ENCODE data around the gene SLAMF9.

The SLAMF9 gene

DNA sequence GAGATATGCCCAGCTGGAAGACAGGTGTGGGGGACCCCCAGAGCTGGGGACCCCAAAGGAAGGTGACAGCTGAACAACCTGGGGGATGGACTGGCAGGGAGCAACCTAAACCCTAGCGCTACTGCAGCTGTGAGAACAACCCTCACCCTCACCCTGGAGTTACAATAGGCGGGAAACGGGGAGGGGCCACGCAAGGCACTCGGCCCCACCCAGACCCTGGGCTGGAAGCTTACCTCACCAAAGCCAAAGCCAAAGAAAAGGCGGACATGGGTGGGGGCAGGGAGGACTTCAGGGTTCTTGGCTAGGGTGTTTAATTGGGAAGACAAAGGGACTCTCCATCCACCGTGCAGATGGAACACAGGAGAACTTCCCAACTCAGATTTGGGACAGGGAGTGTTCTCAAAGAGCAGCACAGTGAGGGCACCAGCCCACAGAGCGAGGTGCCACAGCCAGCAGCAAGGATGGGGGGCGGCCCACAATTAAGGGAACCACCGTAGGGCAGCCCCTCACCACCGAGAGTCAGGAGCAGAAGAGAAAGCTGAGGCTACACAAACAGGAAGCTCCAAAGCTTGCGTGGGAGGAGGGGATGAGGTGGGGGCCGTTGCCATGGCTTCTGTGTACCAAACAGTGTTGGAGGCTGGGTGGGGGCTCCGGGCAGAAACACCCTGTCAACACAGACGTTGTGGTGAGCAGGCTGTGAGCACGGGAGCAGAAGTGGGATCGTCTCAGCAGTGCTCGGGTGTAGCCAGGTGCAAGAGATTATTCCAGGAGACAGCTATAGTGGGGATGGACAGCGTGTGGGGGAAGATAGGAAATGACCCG lies 30.6 kb downstream of the SLAMF9 start:
- in situ Hi-C loops (cut with HindIII; ENCODE audit: low sequenced_read_pairs): loop anchor here (5.0 to 10.0 kb wide), 2 partner anchors 46 to 431 kb away; no protein-coding TSS in a partner anchor

DNA sequence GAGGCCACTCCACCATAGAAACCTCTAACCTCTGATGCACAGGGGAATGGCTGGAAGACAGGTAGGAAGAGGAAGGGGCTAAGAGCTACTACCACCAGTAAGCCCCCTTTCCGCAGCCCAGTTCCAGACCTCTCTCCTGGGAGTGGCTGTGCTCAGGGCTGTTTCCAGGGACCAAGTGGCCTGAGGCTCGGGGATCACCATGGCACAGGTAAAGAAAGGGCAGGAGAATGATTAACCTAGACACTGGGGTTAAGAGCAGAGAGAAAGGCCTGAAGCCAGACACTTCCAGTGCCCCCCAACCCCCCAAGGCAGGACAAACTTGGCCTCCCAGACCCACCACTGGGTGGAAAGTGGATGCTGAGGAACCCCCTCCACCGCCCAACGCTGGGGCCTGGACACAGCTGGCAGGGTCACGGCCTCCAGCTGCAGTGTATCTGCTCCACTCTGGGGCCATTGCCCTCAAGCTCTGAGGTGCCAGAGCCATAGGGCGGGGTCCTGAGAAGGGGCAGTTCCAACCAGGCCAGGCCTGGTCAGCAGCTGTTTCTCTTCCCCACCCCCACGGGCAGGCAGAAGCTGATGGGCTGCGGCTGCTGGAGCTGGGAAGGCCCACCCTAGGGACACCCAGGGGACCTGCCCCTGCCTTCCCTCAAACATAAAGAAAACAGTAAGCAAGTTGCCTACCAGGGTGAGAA lies 31.4 kb downstream of the SLAMF9 start:
- in situ Hi-C loops (cut with HindIII; ENCODE audit: low sequenced_read_pairs): loop anchor here (5.0 to 10.0 kb wide), 2 partner anchors 45 to 432 kb away; no protein-coding TSS in a partner anchor

DNA sequence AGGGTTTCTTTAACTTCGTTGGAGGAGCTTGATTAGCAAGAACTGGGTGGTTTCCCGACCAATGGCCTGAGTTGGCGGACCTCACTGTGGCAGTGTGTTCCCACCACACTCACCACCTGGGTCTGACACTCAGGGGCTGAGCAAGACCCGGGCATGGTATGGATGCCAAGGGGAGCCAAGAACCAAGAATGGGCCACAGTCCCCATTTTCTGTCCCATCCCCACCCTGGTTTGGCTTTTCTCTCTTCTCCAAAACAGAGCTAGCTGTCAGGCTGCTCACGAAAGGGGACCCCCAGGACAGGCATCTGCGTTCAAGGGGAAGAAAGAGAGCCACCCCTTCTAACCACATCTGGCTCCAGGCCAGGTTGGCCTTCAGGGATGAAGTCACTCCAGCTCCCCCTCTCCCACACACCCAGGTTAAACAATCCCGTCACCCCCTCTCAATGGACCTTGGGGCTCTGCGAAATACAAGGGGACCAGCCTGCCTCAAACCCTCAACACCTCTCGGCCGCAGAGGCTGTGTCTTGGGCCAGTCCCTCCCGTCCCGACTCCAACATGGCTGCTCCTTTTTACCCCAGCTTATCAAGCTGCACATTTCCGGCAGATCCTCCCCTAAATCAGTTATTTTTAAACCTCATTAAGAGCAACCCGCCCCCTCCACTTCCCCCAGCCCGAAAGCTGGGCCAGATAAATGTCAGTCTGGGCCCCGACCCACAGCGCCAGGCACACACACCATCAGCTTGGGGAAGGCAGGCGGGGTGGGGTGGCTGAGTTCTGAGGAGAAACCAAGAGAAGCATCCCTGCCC lies 32.1 kb downstream of the SLAMF9 start:
- in situ Hi-C loops (cut with HindIII; ENCODE audit: low sequenced_read_pairs): loop anchor here (5.0 to 10.0 kb wide), 2 partner anchors 45 to 433 kb away; no protein-coding TSS in a partner anchor

DNA sequence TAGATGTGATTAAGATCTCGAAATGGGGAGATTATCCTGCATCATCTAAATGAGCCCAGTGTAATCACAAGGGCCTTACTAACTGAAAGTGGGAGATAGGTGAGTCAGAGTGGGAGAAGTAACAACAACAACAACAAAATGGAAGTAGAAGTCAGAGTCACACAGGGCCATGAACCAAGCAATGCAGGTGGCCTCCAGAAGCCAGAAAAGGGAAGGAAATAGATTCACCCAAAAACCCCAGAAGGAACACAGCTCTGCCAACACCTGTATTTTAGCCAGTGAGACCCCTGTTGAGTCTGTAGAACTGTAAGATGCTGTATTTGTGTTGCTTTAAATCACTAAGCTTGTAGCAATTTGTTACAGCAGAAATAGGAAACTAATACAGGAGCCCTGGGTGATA lies 32.8 kb downstream of the SLAMF9 start:
- in situ Hi-C loops (cut with HindIII; ENCODE audit: low sequenced_read_pairs): loop anchor here (5.0 to 10.0 kb wide), 2 partner anchors 44 to 434 kb away; no protein-coding TSS in a partner anchor

DNA sequence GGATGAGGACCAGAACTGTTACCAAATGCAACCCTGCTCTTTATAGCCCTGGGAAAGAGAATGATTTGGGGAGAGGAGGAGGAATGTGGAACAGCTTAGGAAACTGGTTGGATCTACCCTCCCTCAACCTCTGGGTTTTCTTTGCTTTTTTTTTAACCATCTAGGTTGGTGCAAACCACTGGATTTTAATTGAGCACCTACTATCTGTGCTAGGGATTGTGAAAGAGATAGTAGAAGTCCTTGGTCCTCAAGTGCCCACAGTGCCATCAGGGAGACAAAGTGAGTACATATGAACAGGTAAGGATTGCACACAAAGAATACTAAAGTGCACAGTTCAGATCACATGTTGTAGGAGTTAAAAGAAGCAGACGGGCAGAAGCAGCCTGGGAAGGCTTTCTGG lies 33.4 kb downstream of the SLAMF9 start:
- in situ Hi-C loops (cut with HindIII; ENCODE audit: low sequenced_read_pairs): loop anchor here (5.0 to 10.0 kb wide), 2 partner anchors 43 to 434 kb away; no protein-coding TSS in a partner anchor

DNA sequence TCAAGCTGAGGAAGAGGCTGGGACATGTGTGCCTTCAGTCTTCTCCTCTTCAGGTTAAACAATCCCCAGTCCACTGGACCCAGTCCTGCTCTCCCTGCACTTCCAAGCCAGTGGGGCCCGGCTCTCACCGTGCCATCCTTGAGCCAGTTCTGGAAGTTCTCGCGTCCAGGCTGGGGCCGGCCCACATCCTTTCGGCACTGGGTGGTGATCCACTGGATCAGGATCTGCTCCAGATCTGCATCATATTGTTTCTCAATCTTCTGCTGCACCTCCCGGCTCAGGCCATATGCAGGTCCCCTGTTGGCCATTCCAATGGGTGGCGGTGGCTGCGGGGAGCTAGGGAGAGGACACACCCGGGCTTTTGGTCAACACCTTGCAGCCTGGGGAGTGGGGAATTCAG lies 33.8 kb downstream of the SLAMF9 start:
- in situ Hi-C loops (cut with HindIII; ENCODE audit: low sequenced_read_pairs): loop anchor here (5.0 to 10.0 kb wide), 2 partner anchors 43 to 435 kb away; no protein-coding TSS in a partner anchor

DNA sequence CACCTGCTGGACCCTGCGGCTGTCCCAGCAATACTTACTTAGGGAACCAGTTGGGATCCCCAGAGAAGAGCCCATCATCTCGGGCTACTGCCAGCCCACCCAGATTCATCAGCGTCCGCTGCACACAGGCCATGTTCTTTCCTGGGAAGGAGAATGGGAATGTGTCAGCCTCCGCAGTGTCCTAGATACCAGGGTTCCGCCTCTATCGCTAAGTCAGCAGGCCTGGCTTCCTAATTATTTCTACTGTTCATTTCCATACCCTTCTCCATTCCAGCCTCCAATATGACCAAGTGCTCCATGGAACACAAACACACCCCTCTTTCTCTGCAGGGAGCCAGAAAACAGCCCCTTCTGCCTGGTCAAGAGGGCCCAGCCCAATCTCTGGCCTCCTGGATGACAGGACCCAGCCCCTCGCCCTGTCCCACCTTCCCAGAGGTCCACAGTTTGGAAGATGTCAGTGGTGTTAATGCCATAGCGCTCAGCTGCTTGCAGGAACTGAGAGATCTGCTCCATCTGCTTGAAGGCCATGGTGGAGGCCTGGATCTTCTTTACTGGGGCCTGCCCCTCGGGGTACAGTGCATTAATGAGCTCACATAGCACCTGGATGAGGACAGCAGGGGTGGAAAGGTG lies 34.7 kb downstream of the SLAMF9 start:
- in situ Hi-C loops (cut with HindIII; ENCODE audit: low sequenced_read_pairs): no loop called here

DNA sequence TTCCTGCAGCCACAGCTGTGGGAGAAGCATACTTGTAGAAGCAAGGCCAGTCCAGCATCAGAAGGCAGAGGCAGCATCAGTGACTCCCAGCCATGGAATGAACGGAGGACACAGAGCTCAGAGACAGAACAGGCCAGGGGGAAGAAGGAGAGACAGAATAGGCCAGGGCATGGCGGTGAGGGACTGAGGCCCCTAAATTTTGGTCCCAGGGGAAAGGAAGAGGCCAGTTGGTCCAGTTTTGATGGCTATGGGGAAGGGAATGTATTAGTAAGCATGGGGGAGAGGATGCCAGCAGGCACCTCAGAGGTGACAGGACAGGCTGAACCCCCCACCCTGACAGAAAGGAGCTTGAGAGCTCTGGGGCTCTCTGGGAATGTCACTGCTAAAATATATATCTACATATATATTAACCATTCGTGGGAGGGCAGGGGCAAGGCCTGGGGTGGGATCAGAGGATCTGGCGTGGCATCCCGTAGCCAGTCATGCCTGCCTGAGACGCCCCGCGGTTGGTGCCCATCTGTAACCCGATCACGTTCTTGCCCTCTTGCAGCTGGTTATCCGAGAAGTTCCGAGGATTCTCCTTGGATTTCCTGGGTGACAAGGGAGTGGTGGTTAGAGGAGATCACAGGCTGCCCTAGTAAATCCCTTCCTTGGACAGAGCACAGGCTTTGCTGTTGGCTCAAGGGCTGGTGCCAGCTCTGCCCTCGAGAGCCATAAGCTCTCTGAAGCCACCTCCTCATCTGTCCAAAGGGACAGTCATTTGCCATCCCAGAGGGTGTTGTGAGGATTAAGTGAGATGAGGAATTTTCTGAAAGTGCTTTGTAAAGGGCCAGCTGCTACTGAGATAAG lies 35.5 kb downstream of the SLAMF9 start:
- in situ Hi-C loops (cut with HindIII; ENCODE audit: low sequenced_read_pairs): no loop called here

DNA sequence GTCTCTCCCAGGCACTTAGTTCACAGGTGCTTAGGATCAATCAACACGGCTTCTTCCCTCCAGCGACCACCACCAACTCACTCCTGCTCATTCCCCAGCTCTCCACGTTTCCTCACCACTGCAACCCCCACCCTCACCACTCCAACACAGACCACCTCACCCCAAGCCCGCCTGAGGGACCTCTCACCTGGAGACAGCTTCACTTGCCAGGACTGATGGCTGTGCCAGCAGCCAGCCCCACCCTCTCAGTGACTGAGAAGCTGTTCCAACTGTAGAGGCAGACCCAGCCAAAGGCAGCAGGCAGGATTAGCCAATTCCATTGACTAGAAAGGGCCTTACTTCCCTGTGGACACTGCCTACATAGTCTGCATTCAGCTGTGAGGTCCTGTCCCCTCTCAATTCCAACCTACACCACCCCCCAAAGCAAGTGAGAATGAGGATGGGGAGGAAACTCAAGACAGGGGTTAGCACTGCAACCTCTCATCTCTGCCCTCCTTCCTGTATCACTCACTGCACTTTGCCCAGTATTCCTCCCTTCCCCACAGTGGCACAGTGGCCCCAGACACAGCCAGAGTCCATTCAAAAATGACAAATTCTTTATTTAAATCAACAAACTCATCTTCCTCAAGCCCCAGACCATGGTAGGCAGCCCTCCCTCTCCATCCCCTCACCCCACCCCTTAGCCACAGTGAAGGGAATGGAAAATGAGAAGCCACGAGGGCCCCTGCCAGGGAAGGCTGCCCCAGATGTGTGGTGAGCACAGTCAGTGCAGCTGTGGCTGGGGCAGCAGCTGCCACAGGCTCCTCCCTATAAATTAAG lies 36.3 kb downstream of the SLAMF9 start:
- in situ Hi-C loops (cut with HindIII; ENCODE audit: low sequenced_read_pairs): no loop called here

DNA sequence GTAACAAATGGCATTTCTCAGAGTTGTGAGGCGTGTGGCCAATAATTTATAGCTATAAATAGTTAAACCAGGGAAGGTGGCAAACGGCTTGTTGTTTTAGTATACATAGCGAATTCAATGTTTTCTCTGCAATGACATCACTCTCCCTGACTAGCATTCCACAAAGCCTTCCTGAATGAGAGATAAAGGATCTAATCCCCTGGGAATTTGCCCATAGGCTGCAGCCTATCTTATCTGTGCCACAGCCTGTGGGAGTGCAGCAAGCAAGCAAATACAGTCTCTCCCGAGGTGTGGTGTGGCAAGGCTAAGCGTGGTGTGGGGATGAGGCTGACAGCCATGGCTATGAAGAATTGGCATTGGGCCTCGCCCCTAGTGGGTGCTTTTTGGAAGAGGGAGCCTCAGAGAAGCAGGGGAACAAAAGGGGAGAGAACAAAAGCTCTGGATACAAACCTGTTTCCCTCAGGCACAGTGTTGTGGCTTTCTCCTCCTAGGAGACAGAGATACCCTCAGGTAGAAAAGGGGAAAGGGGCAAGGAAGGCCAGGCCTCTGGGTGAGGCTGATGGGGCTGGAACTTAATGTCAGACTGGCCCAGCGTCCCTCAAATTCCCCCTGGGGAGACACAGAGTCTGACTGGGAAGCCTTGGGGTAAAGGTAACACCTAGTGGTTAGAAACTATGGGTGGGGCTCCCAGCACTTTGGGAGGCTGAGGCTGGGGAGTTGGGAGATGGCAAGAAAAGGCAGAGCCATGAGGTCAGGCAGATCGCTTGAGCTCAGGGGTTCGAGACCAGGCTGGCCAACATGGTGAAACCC lies 37.6 kb downstream of the SLAMF9 start:
- in situ Hi-C loops (cut with HindIII; ENCODE audit: low sequenced_read_pairs): no loop called here

DNA sequence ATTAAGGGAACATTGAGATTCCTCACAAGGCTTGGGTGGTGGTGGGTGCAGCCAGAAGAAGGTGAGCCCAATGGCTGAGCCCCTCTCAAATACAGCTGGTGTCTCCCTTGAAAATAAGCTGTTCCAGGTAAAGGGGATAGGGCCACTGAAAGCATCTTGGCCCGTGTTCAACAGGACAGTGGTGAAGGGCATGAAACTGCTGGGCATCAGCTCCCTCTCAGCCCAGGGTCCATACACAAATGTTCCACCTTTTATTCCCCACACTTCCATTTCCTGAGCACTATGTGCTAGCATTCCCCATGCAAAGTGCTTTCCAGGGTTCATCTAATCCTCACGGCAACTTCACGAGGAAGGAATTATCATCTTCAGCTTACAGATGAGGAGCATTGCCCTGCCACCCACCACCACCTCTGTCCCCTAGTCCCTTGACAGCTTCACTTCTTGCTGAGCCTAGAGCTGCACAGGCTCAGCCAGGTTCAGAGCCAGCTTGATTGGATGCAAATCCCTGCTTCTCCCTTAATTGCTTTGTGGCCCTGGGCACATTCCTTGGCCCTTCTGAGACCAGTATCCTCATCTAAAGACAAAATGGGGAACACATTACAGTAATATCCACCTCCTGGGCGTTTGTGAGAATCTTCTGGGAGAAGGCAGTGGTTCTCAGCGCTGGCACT lies 38.3 kb downstream of the SLAMF9 start:
- in situ Hi-C loops (cut with HindIII; ENCODE audit: low sequenced_read_pairs): no loop called here

DNA sequence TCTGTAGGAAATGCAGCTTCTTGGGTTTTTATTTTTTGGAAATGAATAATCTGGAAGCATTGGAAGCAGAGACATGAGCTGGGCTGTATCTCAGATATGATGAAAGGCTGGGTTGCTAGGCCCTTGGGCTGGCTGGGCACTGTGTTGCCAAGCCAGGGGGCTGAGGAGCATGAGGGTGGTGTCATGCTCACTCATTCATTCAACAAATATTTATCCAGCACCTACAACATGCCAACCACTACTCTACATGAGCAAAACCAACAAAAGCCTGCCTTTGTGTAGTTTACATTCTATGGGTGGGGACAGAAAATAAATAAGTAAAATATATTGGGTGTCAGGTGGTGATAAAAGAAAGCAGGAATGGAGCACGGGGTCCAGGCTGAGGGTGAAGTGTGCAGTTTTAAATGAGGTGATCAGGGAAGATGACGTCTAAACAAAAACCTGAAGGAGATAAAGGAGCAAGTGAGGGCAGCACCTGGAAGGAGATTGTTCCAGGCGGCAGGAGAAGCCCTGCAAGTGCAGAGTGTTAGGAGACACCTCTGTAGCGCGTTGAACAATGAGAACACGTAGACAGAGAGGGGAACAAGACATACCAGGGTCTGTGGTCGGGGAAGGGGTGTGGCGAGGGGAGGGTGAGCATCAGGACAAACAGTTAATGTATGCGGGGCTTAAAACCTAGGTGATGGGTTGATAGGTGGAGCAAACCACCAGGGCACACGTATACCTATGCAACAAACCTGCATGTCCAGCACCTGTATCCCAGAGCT lies 39.6 kb downstream of the SLAMF9 start:
- in situ Hi-C loops (cut with HindIII; ENCODE audit: low sequenced_read_pairs): no loop called here

DNA sequence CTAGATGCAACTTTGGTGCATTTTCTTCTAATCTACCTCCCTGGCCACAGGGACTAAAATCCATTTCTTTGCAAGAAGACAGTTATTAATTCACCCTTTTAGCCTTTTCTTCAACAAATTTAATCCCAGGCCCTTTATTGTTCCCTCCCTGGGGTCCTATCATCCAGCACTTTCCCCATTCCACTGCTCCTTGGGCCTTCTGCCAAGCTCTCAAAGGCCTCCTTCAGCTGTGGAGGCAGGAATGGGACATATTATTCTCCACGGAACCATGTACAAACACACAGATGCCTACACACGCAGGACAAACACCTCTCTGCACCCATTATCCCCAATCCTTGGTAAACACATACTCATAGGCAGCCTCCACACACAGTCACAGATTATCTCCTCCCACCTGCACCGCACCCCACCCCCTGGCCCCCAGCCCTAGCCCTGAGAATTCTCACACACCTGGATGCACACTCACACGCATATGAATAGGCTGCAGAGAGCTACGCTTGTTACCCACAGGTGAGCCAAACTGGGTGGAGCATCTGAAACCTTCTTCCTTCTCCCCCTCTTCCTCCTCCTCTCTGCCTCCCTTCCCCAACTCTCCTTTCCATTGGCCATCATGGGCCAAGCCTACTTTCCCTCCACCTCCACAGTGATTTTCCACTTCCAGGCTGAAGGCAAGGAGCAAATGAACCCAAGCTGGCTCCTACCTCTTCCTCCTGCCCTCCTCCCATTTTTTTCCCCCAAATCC lies 40.4 kb downstream of the SLAMF9 start:
- in situ Hi-C loops (cut with HindIII; ENCODE audit: low sequenced_read_pairs): no loop called here

DNA sequence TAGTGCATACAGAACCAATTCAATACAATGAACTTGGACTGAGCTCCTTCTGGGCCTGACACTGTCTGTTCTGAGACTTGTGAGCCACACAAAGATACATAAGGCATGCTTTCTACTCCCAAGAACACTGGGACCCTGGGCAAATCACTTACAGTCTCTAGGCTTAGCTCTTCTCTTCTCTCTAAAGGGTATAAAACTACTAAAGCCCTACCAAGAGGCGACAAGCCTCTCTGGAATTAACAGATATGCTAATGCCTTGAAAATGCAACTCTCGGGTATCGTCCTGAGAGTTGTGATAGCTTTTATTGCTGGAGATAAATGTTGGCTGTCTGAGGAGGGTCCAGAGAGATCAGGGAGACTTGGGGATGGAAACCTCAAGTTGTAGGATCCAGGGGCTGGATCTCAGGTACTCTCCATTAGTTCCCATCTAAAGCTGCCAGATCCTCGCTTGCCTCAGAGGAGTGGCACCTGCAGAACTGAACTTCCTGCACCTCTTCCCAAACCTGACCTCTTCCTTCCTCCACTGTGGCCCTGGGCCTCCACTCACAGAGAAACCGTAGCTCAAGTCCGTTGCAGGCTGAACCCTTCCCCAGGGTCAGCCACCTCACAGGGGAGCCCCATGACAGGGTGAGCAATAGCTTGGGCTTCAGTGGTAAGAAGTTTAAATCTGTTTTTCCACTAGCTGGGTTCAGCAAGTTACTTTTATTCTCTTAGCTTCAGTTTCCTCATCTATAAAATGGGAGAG lies 42.5 kb downstream of the SLAMF9 start:
- in situ Hi-C loops (cut with HindIII; ENCODE audit: low sequenced_read_pairs): no loop called here

Data from endothelial cell of hepatic sinusoid (primary cell).